Panc1 (cell line): ENCODE data around the gene APCDD1L. TPM values are rescaled to one million over a fixed set of nuclear protein-coding genes. Genes with fewer than 3 reads are reported as not detected.

Experiments
- ATAC-seq: fragments of 200-7000 bp; cut with Tn5 transposase; 2 replicates; pipeline ENCODE4 v1.9.1; 2020; ENCODE audit warnings: mild to moderate bottlenecking, moderate library complexity
- BruUV-seq: library from RNA; stranded (reverse); fragments of 400-500 nt; replicated peaks from 2 replicates; lab custom pipeline; 2021; lab: Mats Ljungman, UMichigan
- CTCF ChIA-PET: fragments of 300-600 bp; sonication (Branson Sonifier 250); formaldehyde crosslinking; loops from one replicate; lab custom pipeline; 2022; ENCODE audit warnings: antibody characterized with exemption; lab: Charles Lee
- POLR2A ChIA-PET: fragments of 300-600 bp; sonication (Branson Sonifier 250); formaldehyde crosslinking; loops from one replicate; lab custom pipeline; 2022; ENCODE audit warnings: antibody characterized with exemption; lab: Charles Lee
- DNase-seq: peaks from one replicate; pipeline ENCODE4 v3.0.0-alpha.2; 2010; ENCODE audit warnings: low read depth, low spot score
- H3K27ac ChIP-seq: 2 replicates; pipeline ENCODE4 v1.5.1; 2011; ENCODE audit warnings: mild to moderate bottlenecking, low read length, inconsistent platforms
- H3K27me3 ChIP-seq: fragments of 200-500 bp; sonication (Bioruptor generic); 2 replicates; pipeline ENCODE4 v1.6.0; 2014; ENCODE audit warnings: low read length, inconsistent platforms; ENCODE audit not compliant: control insufficient read depth, insufficient read depth
- H3K36me3 ChIP-seq: fragments of 200-500 bp; sonication (Bioruptor generic); 2 replicates; pipeline ENCODE4 v1.5.1; 2014; ENCODE audit warnings: inconsistent platforms, mild to moderate bottlenecking, low read length, moderate library complexity; ENCODE audit not compliant: control insufficient read depth, insufficient read depth
- H3K4me1 ChIP-seq: 2 replicates; pipeline ENCODE4 v1.5.1; 2011; ENCODE audit warnings: inconsistent platforms, mild to moderate bottlenecking, low read length, moderate library complexity; ENCODE audit not compliant: control insufficient read depth, insufficient read depth
- H3K4me3 ChIP-seq, 2 experiments: 2 replicates each; pipeline ENCODE4 v1.5.1; 2011 to 2012; ENCODE audit warnings: low read depth in 2 of 2, low read length in 2 of 2, mild to moderate bottlenecking in 2 of 2, inconsistent platforms in 1 of 2, moderate library complexity in 1 of 2
- H3K9me3 ChIP-seq: fragments of 200-500 bp; sonication (Bioruptor generic); 2 replicates; pipeline ENCODE4 v1.5.1; 2014; ENCODE audit warnings: low read depth, mild to moderate bottlenecking, inconsistent platforms, low read length, moderate library complexity; ENCODE audit not compliant: control insufficient read depth, insufficient read depth
- CTCF ChIP-seq: fragments of 450-650 bp; IDR thresholded peaks from 2 replicates; pipeline ENCODE4 v1.5.1; 2017; ENCODE audit warnings: mild to moderate bottlenecking
- POLR2AphosphoS5 ChIP-seq: IDR thresholded peaks from 2 replicates; pipeline ENCODE4 v1.6.1; 2012; ENCODE audit warnings: mild to moderate bottlenecking, low read depth, low read length, moderate library complexity
- REST ChIP-seq, 2 experiments: IDR thresholded peaks; 2 replicates each; pipeline ENCODE4 v1.6.1; 2011 to 2012; ENCODE audit warnings: low read depth in 2 of 2, control low read depth in 1 of 2, low read length in 1 of 2, mild to moderate bottlenecking in 1 of 2, moderate library complexity in 1 of 2; ENCODE audit not compliant: insufficient read depth in 1 of 2
- SIN3A ChIP-seq: IDR thresholded peaks from 2 replicates; pipeline ENCODE4 v1.6.1; 2012; ENCODE audit warnings: low read depth, mild to moderate bottlenecking, low read length, moderate library complexity, borderline replicate concordance; ENCODE audit not compliant: insufficient read depth
- TCF7L2 ChIP-seq: IDR thresholded peaks from 2 replicates; pipeline ENCODE4 v1.6.1; 2011; ENCODE audit warnings: mild to moderate bottlenecking, low read depth, low read length, inconsistent platforms
- in situ Hi-C: cut with HindIII; loops from 2 replicates; pipeline ENCODE4 v1.10.0; 2016; ENCODE audit warnings: low sequenced_read_pairs, low pct_unique_long_range_greater_than_20kb
- intact Hi-C: fragments of 100-400 bp; cut with micrococcal nuclease; formaldehyde crosslinking; loops from one replicate; pipeline ENCODE4 v1.10.0; 2022; ENCODE audit not compliant: unreplicated experiment
- total RNA-seq: library from RNA; stranded (reverse); gene quantifications from one replicate; pipeline ENCODE4 v1.2.1, GENCODE V29; 2021; ENCODE audit not compliant: unreplicated experiment

The APCDD1L gene
- total RNA-seq, 1 experiment from 2014 or later = 0.62 TPM

DNA sequence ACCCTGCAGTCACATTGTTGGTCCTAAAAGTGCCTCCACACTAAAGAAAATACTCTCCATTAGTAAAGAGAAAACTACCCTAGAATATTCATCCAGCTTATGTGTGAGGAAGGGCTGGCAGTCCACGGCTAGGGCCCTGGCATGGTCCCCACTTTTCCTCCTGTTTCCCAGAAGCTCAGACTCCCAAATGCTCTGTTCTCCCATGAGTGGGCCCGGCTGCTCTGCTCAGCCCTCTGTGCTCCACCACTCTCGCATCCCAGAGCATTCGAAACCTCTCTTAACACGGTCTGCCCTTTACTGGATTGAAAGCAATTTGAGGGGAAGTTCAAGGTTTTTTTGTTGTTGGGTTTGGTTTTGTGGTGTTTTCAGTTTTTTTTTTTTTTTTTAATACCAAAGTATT, 61.8 kb downstream of the APCDD1L start:
- POLR2A ChIA-PET = no interaction called here
- H3K9me3 ChIP-seq = peaks cover 4% of the 10 kb centered on the region; the same call in 1 of the 2 replicates
- no peaks in the 10 kb centered on the region for H3K27me3 ChIP-seq
- DNase-seq = no peak
- H3K4me1 ChIP-seq = no peaks in the 10 kb centered on the region
- BruUV-seq = no TSS peak
- in situ Hi-C loops = no loop called here
- H3K36me3 ChIP-seq = no peaks in the 10 kb centered on the region; the same call in 1 of the 2 replicates
- intact Hi-C loops = no loop called here
- CTCF ChIA-PET = interaction anchor here (0.6 kb wide), 1 partner anchor 62 kb away, joined by 5 read pairs; no protein-coding TSS in a partner anchor
- H3K27ac ChIP-seq = no peak overlapping the region
- TF ChIP-seq TCF7L2 = no peak
- no peak for TF ChIP-seq REST (IDR thresholded peaks at IDR 0.05; ENCODE audit: insufficient read depth in 1 of 2, low read depth in 2 of 2, low read length in 1 of 2)
- TF ChIP-seq POLR2AphosphoS5 = no peak
- no peak for TF ChIP-seq CTCF
- no peak for TF ChIP-seq SIN3A
- no peak overlapping the region for H3K4me3 ChIP-seq
- ATAC-seq = no peak

DNA sequence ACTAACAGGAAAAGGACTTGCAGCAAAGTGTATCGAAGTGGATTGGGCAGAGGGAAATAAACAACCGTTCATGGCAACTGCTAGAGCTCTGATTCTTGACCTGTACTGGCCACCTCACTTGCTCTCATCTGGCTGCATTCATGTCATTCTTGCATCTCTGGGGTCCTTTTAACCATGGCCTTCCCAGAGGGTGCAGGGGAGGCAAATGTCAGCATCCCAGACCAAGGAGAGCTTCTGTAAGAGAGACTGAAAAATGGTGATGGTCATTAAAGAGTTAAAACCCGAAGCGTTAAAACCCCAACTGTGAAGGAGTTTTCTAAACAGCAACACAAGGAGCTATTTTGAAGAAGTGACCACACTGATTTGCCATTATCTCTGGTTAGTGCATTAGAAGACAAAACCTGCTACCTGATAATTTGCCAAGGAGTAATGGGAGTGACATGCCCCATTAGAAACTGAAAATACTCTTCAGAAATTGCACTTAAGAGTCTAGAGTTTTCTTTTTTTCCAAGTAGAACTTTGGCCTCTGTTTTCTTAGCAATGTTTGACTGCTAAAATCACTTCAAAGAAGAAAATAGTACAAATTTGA, 62.4 kb downstream of the APCDD1L start:
- TF ChIP-seq POLR2AphosphoS5 = no peak
- Histone ChIP-seq H3K9me3 (peaks cover 4% of the 10 kb centered on the region; the same call in 1 of the 2 replicates), H3K27me3 (no peaks in the 10 kb centered on the region), H3K27ac (no peak overlapping the region), H3K4me1 (no peaks in the 10 kb centered on the region), H3K4me3 (no peak overlapping the region), H3K36me3 (no peaks in the 10 kb centered on the region; the same call in 1 of the 2 replicates)
- POLR2A ChIA-PET = no interaction called here
- DNase-seq = no peak
- ATAC-seq = no peak
- CTCF ChIA-PET = interaction anchor here (0.6 kb wide), 1 partner anchor 62 kb away, joined by 5 read pairs; no protein-coding TSS in a partner anchor
- in situ Hi-C loops (no loop called here), intact Hi-C loops (no loop called here)
- BruUV-seq = no TSS peak

DNA sequence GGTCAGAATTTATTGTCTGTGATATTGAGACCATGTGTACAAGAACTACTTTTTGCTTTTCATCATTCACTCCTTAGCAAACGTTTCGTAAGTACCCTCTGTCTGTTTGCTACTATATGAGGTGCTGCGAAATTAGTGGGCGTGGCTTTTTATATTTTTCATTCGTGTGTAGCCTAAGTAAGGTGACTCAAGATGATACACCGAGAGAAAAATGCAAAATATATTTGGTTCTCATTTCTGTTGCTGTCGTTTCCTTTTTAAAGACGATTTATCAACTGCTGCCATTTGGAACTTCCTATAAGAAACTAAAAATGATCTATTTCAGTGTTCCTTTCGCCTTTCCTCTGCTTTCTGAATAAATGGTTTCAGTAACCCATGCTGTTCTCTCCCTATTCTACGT, 64.9 kb downstream of the APCDD1L start:
- POLR2A ChIA-PET = no interaction called here
- no TSS peak for BruUV-seq
- in situ Hi-C loops = no loop called here
- ATAC-seq = no peak
- no peak for DNase-seq
- CTCF ChIA-PET = no interaction called here
- intact Hi-C loops = no loop called here
- Histone ChIP-seq H3K27ac (no peak overlapping the region), H3K9me3 (peaks cover 4% of the 10 kb centered on the region; the same call in 1 of the 2 replicates), H3K27me3 (no peaks in the 10 kb centered on the region), H3K36me3 (no peaks in the 10 kb centered on the region; the same call in 1 of the 2 replicates), H3K4me3 (no peak overlapping the region), H3K4me1 (no peaks in the 10 kb centered on the region)
- TF ChIP-seq TCF7L2 (no peak), CTCF (no peak), SIN3A (no peak), POLR2AphosphoS5 (no peak), REST (IDR thresholded peaks at IDR 0.05; ENCODE audit: insufficient read depth in 1 of 2, low read depth in 2 of 2, low read length in 1 of 2) (no peak)
